B cell (primary cell): ENCODE measurements around the gene CATSPERZ. TPM values are rescaled to one million over a fixed set of nuclear protein-coding genes. Genes with fewer than 3 reads are reported as not detected.

Source experiments
- ATAC-seq: fragments of 200-7000 bp; cut with Tn5 transposase; one replicate; pipeline ENCODE4 v1.10.0; 2021; ENCODE audit warnings: low read depth, mild to moderate bottlenecking, moderate number of reproducible peaks, moderate library complexity
- CTCF ChIA-PET: fragments of 350-600 bp; sonication (Branson Sonifier 250); formaldehyde crosslinking; loops from one replicate; lab custom pipeline; 2021; ENCODE audit warnings: antibody characterized with exemption, inconsistent platforms; lab: Charles Lee
- POLR2A ChIA-PET: fragments of 350-600 bp; sonication (Branson Sonifier 250); formaldehyde crosslinking; loops from one replicate; lab custom pipeline; 2021; ENCODE audit warnings: antibody characterized with exemption; lab: Charles Lee
- DNase-seq: peaks from one replicate; pipeline ENCODE4 v3.0.0; 2013
- H2AFZ ChIP-seq: 2 replicates; pipeline ENCODE4 v1.6.1; 2012; ENCODE audit warnings: mild to moderate bottlenecking, low read depth, low read length; ENCODE audit not compliant: insufficient read depth, poor library complexity, severe bottlenecking
- H3K27ac ChIP-seq, 2 donors: 1 replicate in 1 of 2; 2 replicates in 1 of 2; pipeline ENCODE4 v1.5.1; 2012 to 2013; ENCODE audit warnings: low read length in 2 of 2, mild to moderate bottlenecking in 2 of 2, moderate library complexity in 1 of 2
- H3K27me3 ChIP-seq, 4 experiments: fragments of 200-600 bp in 1 of 4; sonication (generic) in 1 of 4; replicated peaks in 1 of 4; 1 replicate in 2 of 4; 2 replicates in 2 of 4; pipeline versions ENCODE4 v1.6.1 to v1.7.0; 2013 to 2016; ENCODE audit warnings: low read length in 3 of 4, mild to moderate bottlenecking in 2 of 4, mixed read lengths in 1 of 4, moderate library complexity in 1 of 4; ENCODE audit not compliant: insufficient read depth in 4 of 4, control insufficient read depth in 3 of 4; ENCODE audit errors: control extremely low read depth in 1 of 4
- H3K36me3 ChIP-seq, 2 experiments: replicated peaks in 1 of 2; 1 replicate in 1 of 2; 2 replicates in 1 of 2; pipeline versions ENCODE4 v1.6.1 to v1.7.1; 2013; ENCODE audit warnings: low read length in 1 of 2; ENCODE audit not compliant: insufficient read depth in 2 of 2, control insufficient read depth in 1 of 2; ENCODE audit errors: control extremely low read depth in 1 of 2, extremely low read depth in 1 of 2
- H3K4me1 ChIP-seq, 2 donors: fragments of 200-600 bp in 1 of 2; sonication (generic) in 1 of 2; 1 replicate in 1 of 2; 2 replicates in 1 of 2; pipeline versions ENCODE4 v1.5.1 to v1.6.1; 2013 to 2017; ENCODE audit warnings: low read length in 2 of 2; ENCODE audit not compliant: control insufficient read depth in 2 of 2, insufficient read depth in 2 of 2
- H3K4me2 ChIP-seq: replicated peaks from 2 replicates; pipeline ENCODE3; 2012; ENCODE audit warnings: mild to moderate bottlenecking, low read depth, low read length; ENCODE audit not compliant: poor library complexity, severe bottlenecking
- H3K4me3 ChIP-seq, 5 experiments: fragments of 200-600 bp in 1 of 5; sonication (generic) in 1 of 5; 1 replicate in 3 of 5; 2 replicates in 2 of 5; pipeline versions ENCODE4 v1.5.1 to v1.7.0; 2011 to 2016; ENCODE audit warnings: low read length in 4 of 5, mild to moderate bottlenecking in 4 of 5, low read depth in 2 of 5, control low read depth in 1 of 5, moderate library complexity in 1 of 5; ENCODE audit not compliant: insufficient read depth in 1 of 5; ENCODE audit errors: control extremely low read depth in 1 of 5, extremely low read depth in 1 of 5
- H3K79me2 ChIP-seq: fragments of 200-600 bp; sonication (generic); one replicate; pipeline ENCODE4 v1.6.0; 2016; ENCODE audit warnings: low read length; ENCODE audit not compliant: control insufficient read depth, insufficient read depth
- H3K9ac ChIP-seq: fragments of 200-600 bp; sonication (generic); 2 replicates; pipeline ENCODE4 v1.6.1; 2017; ENCODE audit warnings: mild to moderate bottlenecking, low read length, moderate library complexity
- H3K9me3 ChIP-seq, 3 donors: one replicate each; pipeline versions ENCODE4 v1.6.1 to v1.7.1; 2013; ENCODE audit warnings: low read length in 2 of 3; ENCODE audit not compliant: control insufficient read depth in 2 of 3, insufficient read depth in 1 of 3; ENCODE audit errors: control extremely low read depth in 1 of 3
- H4K20me1 ChIP-seq: 2 replicates; pipeline ENCODE4 v1.6.0; 2012; ENCODE audit warnings: mild to moderate bottlenecking, low read length; ENCODE audit not compliant: insufficient read depth, control insufficient read depth, poor library complexity, severe bottlenecking
- H3K27ac Mint-ChIP-seq: one replicate; pipeline ENCODE4 v1.8.0; 2021; ENCODE audit warnings: mixed read lengths
- H3K27me3 Mint-ChIP-seq: one replicate; pipeline ENCODE4 v1.8.0; 2021; ENCODE audit warnings: mixed read lengths
- H3K4me1 Mint-ChIP-seq: one replicate; pipeline ENCODE4 v1.8.0; 2021; ENCODE audit warnings: mixed read lengths
- H3K4me3 Mint-ChIP-seq: one replicate; pipeline ENCODE4 v1.8.0; 2021; ENCODE audit warnings: mixed read lengths
- H3K9me3 Mint-ChIP-seq: one replicate; pipeline ENCODE4 v1.8.0; 2022; ENCODE audit warnings: mixed read lengths; ENCODE audit not compliant: insufficient read depth
- CTCF ChIP-seq: fragments of 200-600 bp; IDR thresholded peaks from one replicate; pipeline ENCODE4 v1.8.0; 2022; ENCODE audit warnings: antibody characterized with exemption, mild to moderate bottlenecking
- EZH2 ChIP-seq: IDR thresholded peaks from 2 replicates; pipeline ENCODE4 v1.6.1; 2012; ENCODE audit warnings: borderline replicate concordance, low read depth, mild to moderate bottlenecking, moderate library complexity, low read length; ENCODE audit not compliant: insufficient read depth, poor library complexity, severe bottlenecking
- WGBS: methylation state at CpG from one replicate; pipeline ENCODE4 v1.1.5; 2013; ENCODE audit warnings: missing lambda C conversion rate; ENCODE audit not compliant: insufficient coverage; 5-methylcytosine and 5-hydroxymethylcytosine counted together
- intact Hi-C: fragments of 100-400 bp; cut with micrococcal nuclease; formaldehyde crosslinking; loops from one replicate; pipeline ENCODE4 v1.10.0; 2022
- polyA plus RNA-seq: library from polyadenylated mRNA; depleted of rRNA; stranded (reverse); fragments of >200 nt; gene quantifications from 2 replicates; pipeline ENCODE4 v1.2.3, GENCODE V29; 2012
- total RNA-seq, 2 donors: library from RNA; stranded (reverse); fragments of 120-200 nt in 1 of 2; gene quantifications; 1 replicate in 1 of 2; 2 replicates in 1 of 2; pipeline versions ENCODE4 v1.2.3 to v1.2.4, GENCODE V29; 2013 to 2022

The CATSPERZ gene
- total and polyA plus RNA-seq, 2 donors (not counting 1 experiment from before 2014, with no cell fraction given), result 0.39 TPM; not detected in 1

- TF ChIP-seq EZH2, result no peak
- peak; percentile 89 for TF ChIP-seq CTCF
- CTCF ChIA-PET, result interaction anchor here (1.0 to 5.8 kb wide), 26 partner anchors 9 to 1551 kb away, joined by 3 to 243 read pairs (median 6); partner anchors contain the start of genes BAD, CCDC88B, FERMT3 and FKBP2
- Histone ChIP-seq H4K20me1 (peaks cover 25% of the 10 kb centered on the region), H3K4me3 (peak overlapping the region; percentile 78 to 88 (median 85)), H3K9me3 (peaks cover 0 to 20% (median 0%) of the 10 kb centered on the region in 3 donors), H3K27ac (peak overlapping the region; percentile 93 to 94), H3K4me2 (peak overlapping the region; percentile 97), H2AFZ (peak overlapping the region; percentile 64), H3K9ac (peak overlapping the region; percentile 87), H3K4me1 (peaks cover 26 to 47% of the 10 kb centered on the region in 2 donors), H3K36me3 (peaks cover 0 to 6% of the 10 kb centered on the region in 2 experiments), H3K79me2 (peaks cover 27% of the 10 kb centered on the region), H3K27me3 (peaks cover 0 to 32% (median 13%) of the 10 kb centered on the region in 4 experiments)
- Mint-ChIP-seq H3K4me3 (peak overlapping the region; percentile 90), H3K4me1 (peaks cover 36% of the 10 kb centered on the region), H3K27ac (peak overlapping the region; percentile 89), H3K9me3 (no peaks in the 10 kb centered on the region), H3K27me3 (peaks cover 13% of the 10 kb centered on the region)
- ATAC-seq (peak; percentile 13), DNase-seq (peak; percentile 92)
- WGBS, result 1% methylated on average over 39 of the region's 46 CpGs
- POLR2A ChIA-PET, result interaction anchor here (0.7 to 3.5 kb wide), 12 partner anchors 14 to 119 kb away, joined by 3 to 21 read pairs (median 6); partner anchors contain the start of genes CCDC88B, FERMT3, FKBP2 and GPR137
- intact Hi-C loops, result loop anchor here (1.0 to 10.0 kb wide), 9 partner anchors 13 to 470 kb away; partner anchors contain the start of genes CCDC88B, DNAJC4, FKBP2 and GPR137
These were observed 4.3 kb downstream of the CATSPERZ start for GRCh38 chr11:64304316-64305072.
